HEK293 (cell line): ENCODE measurements around the gene RRP1B.

ENCODE experiments used
- CTCF ChIA-PET: fragments of 350-600 bp; formaldehyde crosslinking; extraction: SDS; loops from one replicate; lab custom pipeline; 2021; ENCODE audit warnings: antibody characterized with exemption; lab: Yijun Ruan, JAX
- POLR2A ChIA-PET: fragments of 300-600 bp; formaldehyde crosslinking; extraction: SDS; loops from one replicate; lab custom pipeline; 2020; ENCODE audit warnings: antibody characterized with exemption, inconsistent platforms; lab: Yijun Ruan, JAX
- H3K27ac ChIP-seq: fragments of 200-500 bp; sonication (Bioruptor generic); 2 replicates; pipeline ENCODE4 v1.5.1; 2014; ENCODE audit warnings: low read depth, low read length, control low read depth, inconsistent platforms; ENCODE audit errors: extremely low read depth
- H3K36me3 ChIP-seq, 2 experiments: fragments of 200-500 bp in 1 of 2; sonication (Bioruptor generic) in 1 of 2; 1 replicate in 1 of 2; 2 replicates in 1 of 2; pipeline ENCODE4 v1.5.1; 2014 to 2017; ENCODE audit warnings: inconsistent platforms in 2 of 2, low read length in 2 of 2; ENCODE audit not compliant: control insufficient read depth in 2 of 2, insufficient read depth in 1 of 2
- H3K4me1 ChIP-seq: fragments of 200-500 bp; sonication (Bioruptor generic); 2 replicates; pipeline ENCODE4 v1.5.1; 2014; ENCODE audit warnings: mild to moderate bottlenecking, low read length, inconsistent platforms; ENCODE audit not compliant: control insufficient read depth, insufficient read depth
- H3K4me3 ChIP-seq: 2 replicates; pipeline ENCODE4 v1.5.1; 2011; ENCODE audit warnings: low read depth, mild to moderate bottlenecking, control low read depth, low read length, moderate library complexity
- H3K9me3 ChIP-seq: fragments of 200-500 bp; sonication (Bioruptor generic); 2 replicates; pipeline ENCODE4 v1.5.1; 2014; ENCODE audit warnings: low read depth, low read length, inconsistent platforms; ENCODE audit not compliant: control insufficient read depth, insufficient read depth
- EGR2 ChIP-seq: fragments of 450-650 bp; formaldehyde crosslinking; IDR thresholded peaks from 2 replicates; pipeline ENCODE4 v1.5.1; 2016; ENCODE audit warnings: low read depth, missing biosample characterization, missing genetic modification characterization
- GFI1B ChIP-seq: fragments of 450-650 bp; formaldehyde crosslinking; IDR thresholded peaks from 2 replicates; pipeline ENCODE4 v1.5.1; 2016; ENCODE audit warnings: missing biosample characterization, missing genetic modification characterization
- GLIS1 ChIP-seq: fragments of 450-650 bp; formaldehyde crosslinking; IDR thresholded peaks from 2 replicates; pipeline ENCODE4 v1.5.1; 2016; ENCODE audit warnings: missing biosample characterization, missing genetic modification characterization
- IKZF3 ChIP-seq: fragments of 450-650 bp; IDR thresholded peaks from 2 replicates; pipeline ENCODE4 v1.5.0; 2018; ENCODE audit warnings: missing biosample characterization, mild to moderate bottlenecking, missing genetic modification characterization, moderate library complexity
- MYNN ChIP-seq: fragments of 450-650 bp; formaldehyde crosslinking; IDR thresholded peaks from 2 replicates; pipeline ENCODE4 v1.5.1; 2016; ENCODE audit warnings: missing biosample characterization, missing genetic modification characterization, borderline replicate concordance
- OSR2 ChIP-seq: fragments of 450-650 bp; formaldehyde crosslinking; IDR thresholded peaks from 2 replicates; pipeline ENCODE4 v1.5.1; 2016; ENCODE audit warnings: missing biosample characterization, missing genetic modification characterization
- SP2 ChIP-seq: fragments of 450-650 bp; formaldehyde crosslinking; IDR thresholded peaks from 2 replicates; pipeline ENCODE4 v1.5.1; 2016; ENCODE audit warnings: missing biosample characterization, missing genetic modification characterization
- SP3 ChIP-seq: fragments of 450-650 bp; formaldehyde crosslinking; IDR thresholded peaks from 2 replicates; pipeline ENCODE4 v1.5.1; 2016; ENCODE audit warnings: missing biosample characterization, missing genetic modification characterization
- WT1 ChIP-seq: fragments of 450-650 bp; formaldehyde crosslinking; IDR thresholded peaks from 2 replicates; pipeline ENCODE4 v1.5.1; 2016; ENCODE audit warnings: missing biosample characterization, missing genetic modification characterization
- ZBTB20 ChIP-seq: fragments of 450-650 bp; formaldehyde crosslinking; IDR thresholded peaks from 2 replicates; pipeline ENCODE4 v1.5.1; 2016; ENCODE audit warnings: missing biosample characterization, missing genetic modification characterization
- ZFHX2 ChIP-seq: fragments of 450-650 bp; formaldehyde crosslinking; conservative IDR thresholded peaks from 2 replicates; pipeline ENCODE4 v1.5.1; 2016; ENCODE audit warnings: missing biosample characterization, missing genetic modification characterization
- ZNF274 ChIP-seq, 2 experiments: fragments of 200-500 bp in 1 of 2; fragments of 450-650 bp in 1 of 2; sonication (Bioruptor generic) in 1 of 2; formaldehyde crosslinking in 1 of 2; IDR thresholded peaks; 2 replicates each; pipeline versions ENCODE4 v1.5.1 to v1.6.1; 2014 to 2016; ENCODE audit warnings: borderline replicate concordance in 1 of 2, inconsistent platforms in 1 of 2, low read length in 1 of 2, missing biosample characterization in 1 of 2, missing genetic modification characterization in 1 of 2
- ZNF324 ChIP-seq: fragments of 450-650 bp; formaldehyde crosslinking; IDR thresholded peaks from 2 replicates; pipeline ENCODE4 v1.5.1; 2016; ENCODE audit warnings: missing biosample characterization, missing genetic modification characterization
- ZNF341 ChIP-seq: fragments of 450-650 bp; formaldehyde crosslinking; IDR thresholded peaks from 2 replicates; pipeline ENCODE4; 2016; ENCODE audit warnings: low read depth, missing biosample characterization, missing genetic modification characterization
- ZNF366 ChIP-seq: fragments of 450-650 bp; formaldehyde crosslinking; conservative IDR thresholded peaks from 2 replicates; pipeline ENCODE4 v1.5.1; 2016; ENCODE audit warnings: missing biosample characterization, missing genetic modification characterization
- ZNF394 ChIP-seq: fragments of 450-650 bp; formaldehyde crosslinking; IDR thresholded peaks from 2 replicates; pipeline ENCODE4 v1.5.1; 2016; ENCODE audit warnings: missing biosample characterization, missing genetic modification characterization, mild to moderate bottlenecking, moderate library complexity, borderline replicate concordance
- ZNF433 ChIP-seq: fragments of 450-650 bp; formaldehyde crosslinking; IDR thresholded peaks from 2 replicates; pipeline ENCODE4 v1.5.1; 2016; ENCODE audit warnings: missing biosample characterization, missing genetic modification characterization, low read depth
- ZNF513 ChIP-seq: fragments of 450-650 bp; IDR thresholded peaks from 2 replicates; pipeline ENCODE4 v1.5.1; 2018; ENCODE audit warnings: missing biosample characterization, missing genetic modification characterization
- ZNF530 ChIP-seq: fragments of 450-650 bp; formaldehyde crosslinking; IDR thresholded peaks from 2 replicates; pipeline ENCODE4 v1.5.1; 2016; ENCODE audit warnings: low read depth, missing biosample characterization, missing genetic modification characterization
- ZNF600 ChIP-seq: fragments of 450-650 bp; formaldehyde crosslinking; IDR thresholded peaks from 2 replicates; pipeline ENCODE4 v1.5.1; 2016; ENCODE audit warnings: missing biosample characterization, missing genetic modification characterization
- ZNF654 ChIP-seq: fragments of 450-650 bp; formaldehyde crosslinking; IDR thresholded peaks from 2 replicates; pipeline ENCODE4 v1.5.1; 2016; ENCODE audit warnings: low read depth, missing biosample characterization, missing genetic modification characterization
- ZNF664 ChIP-seq: fragments of 450-650 bp; formaldehyde crosslinking; IDR thresholded peaks from 2 replicates; pipeline ENCODE4 v1.5.1; 2016; ENCODE audit warnings: missing biosample characterization, missing genetic modification characterization
- ZNF704 ChIP-seq: fragments of 450-650 bp; formaldehyde crosslinking; IDR thresholded peaks from 2 replicates; pipeline ENCODE4 v1.5.1; 2016; ENCODE audit warnings: missing biosample characterization, missing genetic modification characterization
- ZNF776 ChIP-seq: fragments of 450-650 bp; formaldehyde crosslinking; IDR thresholded peaks from 2 replicates; pipeline ENCODE4 v1.5.0; 2017; ENCODE audit warnings: missing biosample characterization, missing genetic modification characterization, borderline replicate concordance
- ZNF791 ChIP-seq: fragments of 450-650 bp; formaldehyde crosslinking; IDR thresholded peaks from 2 replicates; pipeline ENCODE4 v1.5.1; 2016; ENCODE audit warnings: missing biosample characterization, missing genetic modification characterization
- ZNF830 ChIP-seq: fragments of 450-650 bp; IDR thresholded peaks from 2 replicates; pipeline ENCODE4 v1.5.0; 2018; ENCODE audit warnings: missing biosample characterization, missing genetic modification characterization, low read depth, mild to moderate bottlenecking, moderate library complexity
- TF ChIP-seq, protein P1 (sequence below): fragments of 450-650 bp; formaldehyde crosslinking; IDR thresholded peaks from 2 replicates; pipeline ENCODE4 v1.5.1; 2016; ENCODE audit warnings: missing biosample characterization, missing genetic modification characterization
- TF ChIP-seq, protein P2 (sequence below): fragments of 450-650 bp; formaldehyde crosslinking; IDR thresholded peaks from 2 replicates; pipeline ENCODE4 v1.5.1; 2016; ENCODE audit warnings: missing biosample characterization, missing genetic modification characterization

The RRP1B gene

DNA sequence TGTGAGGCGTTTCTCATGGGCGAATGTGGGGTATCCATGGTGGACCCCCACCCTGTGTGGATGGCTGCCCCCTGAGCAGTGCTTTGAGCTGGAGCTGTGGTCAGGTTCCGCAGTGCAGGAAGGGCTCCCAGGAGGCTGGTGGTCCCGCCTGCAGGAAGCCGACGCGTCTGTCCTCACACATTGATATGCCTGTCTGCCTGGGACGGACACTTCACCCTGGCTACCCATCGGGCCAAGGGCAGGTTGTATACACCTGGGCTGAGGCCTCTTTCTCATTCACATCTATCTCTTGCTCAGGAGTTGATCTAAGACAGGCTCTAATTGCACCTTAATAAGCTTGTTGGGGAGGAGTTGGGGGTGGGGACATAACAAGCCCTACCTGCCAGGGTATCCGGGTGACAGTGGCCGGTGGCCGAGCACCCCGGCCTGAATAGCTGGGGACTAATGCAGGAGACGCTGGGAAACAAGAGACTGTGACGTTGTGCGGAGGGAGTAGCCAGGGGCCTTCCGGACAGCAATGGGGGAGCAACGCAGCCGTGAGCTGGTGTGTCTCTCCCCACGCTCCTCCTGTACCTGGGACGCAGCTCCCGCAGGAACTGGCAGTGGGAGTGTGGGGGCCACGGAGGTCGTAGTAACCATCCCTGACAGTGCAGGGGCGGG is 81.3 kb downstream of the RRP1B start:
- CTCF ChIA-PET, result interaction anchor here (0.7 to 1.3 kb wide), 2 partner anchors 11 to 80 kb away, joined by 3 to 4 read pairs; no protein-coding TSS in a partner anchor
- POLR2A ChIA-PET, result interaction anchor here (1.0 to 1.2 kb wide), 2 partner anchors 12 to 21 kb away, joined by 5 to 12 read pairs; no protein-coding TSS in a partner anchor
- peak; percentile 53 for TF ChIP-seq ZNF600 (tag by site-specific recombination)
- no peak for TF ChIP-seq ZNF830 (tag by site-specific recombination)
- TF ChIP-seq ZFHX2 (tag by site-specific recombination), result peak; percentile 17; the same call in 1 of the 2 replicates
- TF ChIP-seq ZNF654, result no peak
- peak; percentile 23; the same call in 1 of the 2 replicates for TF ChIP-seq EGR2 (tag by site-specific recombination)
- TF ChIP-seq OSR2 (tag by site-specific recombination), result peak; percentile 29; the same call in 1 of the 2 replicates
- no peak for TF ChIP-seq ZBTB20
- TF ChIP-seq ZNF341 (tag by site-specific recombination), result peak; percentile 73
- TF ChIP-seq ZNF776 (tag by site-specific recombination), result no peak
- TF ChIP-seq SP3, result no peak
- no peak for TF ChIP-seq ZNF664 (tag by site-specific recombination)
- no peak for TF ChIP-seq ZNF791 (tag by site-specific recombination)
- TF ChIP-seq, protein P1, sequence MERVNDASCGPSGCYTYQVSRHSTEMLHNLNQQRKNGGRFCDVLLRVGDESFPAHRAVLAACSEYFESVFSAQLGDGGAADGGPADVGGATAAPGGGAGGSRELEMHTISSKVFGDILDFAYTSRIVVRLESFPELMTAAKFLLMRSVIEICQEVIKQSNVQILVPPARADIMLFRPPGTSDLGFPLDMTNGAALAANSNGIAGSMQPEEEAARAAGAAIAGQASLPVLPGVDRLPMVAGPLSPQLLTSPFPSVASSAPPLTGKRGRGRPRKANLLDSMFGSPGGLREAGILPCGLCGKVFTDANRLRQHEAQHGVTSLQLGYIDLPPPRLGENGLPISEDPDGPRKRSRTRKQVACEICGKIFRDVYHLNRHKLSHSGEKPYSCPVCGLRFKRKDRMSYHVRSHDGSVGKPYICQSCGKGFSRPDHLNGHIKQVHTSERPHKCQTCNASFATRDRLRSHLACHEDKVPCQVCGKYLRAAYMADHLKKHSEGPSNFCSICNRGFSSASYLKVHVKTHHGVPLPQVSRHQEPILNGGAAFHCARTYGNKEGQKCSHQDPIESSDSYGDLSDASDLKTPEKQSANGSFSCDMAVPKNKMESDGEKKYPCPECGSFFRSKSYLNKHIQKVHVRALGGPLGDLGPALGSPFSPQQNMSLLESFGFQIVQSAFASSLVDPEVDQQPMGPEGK (tag by site-specific recombination), result 0 out of 2 replicates have a peak, but pooled peaks have one; percentile 54
- no peak for TF ChIP-seq GFI1B (tag by site-specific recombination)
- TF ChIP-seq WT1 (tag by site-specific recombination), result peak; percentile 52
- peak; percentile 20 for TF ChIP-seq SP2 (tag by site-specific recombination)
- TF ChIP-seq ZNF704 (tag by site-specific recombination), result no peak
- no peak for TF ChIP-seq IKZF3 (tag by site-specific recombination)
- TF ChIP-seq, protein P2, sequence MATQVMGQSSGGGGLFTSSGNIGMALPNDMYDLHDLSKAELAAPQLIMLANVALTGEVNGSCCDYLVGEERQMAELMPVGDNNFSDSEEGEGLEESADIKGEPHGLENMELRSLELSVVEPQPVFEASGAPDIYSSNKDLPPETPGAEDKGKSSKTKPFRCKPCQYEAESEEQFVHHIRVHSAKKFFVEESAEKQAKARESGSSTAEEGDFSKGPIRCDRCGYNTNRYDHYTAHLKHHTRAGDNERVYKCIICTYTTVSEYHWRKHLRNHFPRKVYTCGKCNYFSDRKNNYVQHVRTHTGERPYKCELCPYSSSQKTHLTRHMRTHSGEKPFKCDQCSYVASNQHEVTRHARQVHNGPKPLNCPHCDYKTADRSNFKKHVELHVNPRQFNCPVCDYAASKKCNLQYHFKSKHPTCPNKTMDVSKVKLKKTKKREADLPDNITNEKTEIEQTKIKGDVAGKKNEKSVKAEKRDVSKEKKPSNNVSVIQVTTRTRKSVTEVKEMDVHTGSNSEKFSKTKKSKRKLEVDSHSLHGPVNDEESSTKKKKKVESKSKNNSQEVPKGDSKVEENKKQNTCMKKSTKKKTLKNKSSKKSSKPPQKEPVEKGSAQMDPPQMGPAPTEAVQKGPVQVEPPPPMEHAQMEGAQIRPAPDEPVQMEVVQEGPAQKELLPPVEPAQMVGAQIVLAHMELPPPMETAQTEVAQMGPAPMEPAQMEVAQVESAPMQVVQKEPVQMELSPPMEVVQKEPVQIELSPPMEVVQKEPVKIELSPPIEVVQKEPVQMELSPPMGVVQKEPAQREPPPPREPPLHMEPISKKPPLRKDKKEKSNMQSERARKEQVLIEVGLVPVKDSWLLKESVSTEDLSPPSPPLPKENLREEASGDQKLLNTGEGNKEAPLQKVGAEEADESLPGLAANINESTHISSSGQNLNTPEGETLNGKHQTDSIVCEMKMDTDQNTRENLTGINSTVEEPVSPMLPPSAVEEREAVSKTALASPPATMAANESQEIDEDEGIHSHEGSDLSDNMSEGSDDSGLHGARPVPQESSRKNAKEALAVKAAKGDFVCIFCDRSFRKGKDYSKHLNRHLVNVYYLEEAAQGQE (tag by site-specific recombination), result no peak
- no peak for TF ChIP-seq ZNF324 (tag by site-specific recombination)
- peak; percentile 65; the same call in 1 of the 2 replicates for TF ChIP-seq GLIS1 (tag by site-specific recombination)
- peak; percentile 85 for TF ChIP-seq ZNF394 (tag by site-specific recombination)
- TF ChIP-seq ZNF433 (tag by site-specific recombination), result no peak
- TF ChIP-seq ZNF274 (IDR thresholded peaks at IDR 0.05; ENCODE audit: low read length), result no peak
- no peak for TF ChIP-seq ZNF274 (tag by site-specific recombination; IDR thresholded peaks at IDR 0.05; ENCODE audit: borderline replicate concordance)
- TF ChIP-seq ZNF366 (tag by site-specific recombination), result no peak
- no peak for TF ChIP-seq ZNF513
- no peak for TF ChIP-seq ZNF530 (tag by site-specific recombination)
- TF ChIP-seq MYNN (tag by site-specific recombination), result no peak

More for the DNA sequence above, 81.3 kb downstream of the RRP1B start:
- Histone ChIP-seq H3K4me3 (no peak overlapping the region), H3K36me3 (peaks cover 12 to 37% of the 10 kb centered on the region in 2 experiments), H3K27ac (no peak overlapping the region), H3K9me3 (no peaks in the 10 kb centered on the region), H3K4me1 (no peaks in the 10 kb centered on the region)
